GM21423 (cell line): ENCODE results near the gene BBIP1.

Experiments used
- ATAC-seq: cut with Tn5 transposase; IDR thresholded peaks from one replicate; pipeline ENCODE4 v1.9.1; 2021; ENCODE audit warnings: mild to moderate bottlenecking, moderate library complexity; ENCODE audit not compliant: unreplicated experiment

BBIP1 gene

GRCh38 chr10:110918643-110919348 lies at the start of gene BBIP1:
Gene BBIP1 (minus strand): TSS chr10:110919180. CDS start chr10:110918157, 1,023 bp downstream.
- ATAC-seq = peak; percentile 74

- no peak for ATAC-seq
These were observed 48.7 kb upstream of the BBIP1 start for GRCh38 chr10:110967645-110968044.

- ATAC-seq = no peak
These were observed 48.1 kb upstream of the BBIP1 start for GRCh38 chr10:110967009-110967630.

GRCh38 chr10:110966146-110966545 lies 47.2 kb upstream of the BBIP1 start:
- no peak for ATAC-seq

GRCh38 chr10:110965216-110965615 lies 46.2 kb upstream of the BBIP1 start:
- no peak for ATAC-seq

GRCh38 chr10:110964681-110965080 lies 45.7 kb upstream of the BBIP1 start:
- ATAC-seq = no peak

- no peak for ATAC-seq
These were observed 44.2 kb upstream of the BBIP1 start for GRCh38 chr10:110963162-110963561.

GRCh38 chr10:110962443-110962842 lies 43.5 kb upstream of the BBIP1 start:
- ATAC-seq = no peak

GRCh38 chr10:110960333-110960712 lies 41.3 kb upstream of the BBIP1 start:
- no peak for ATAC-seq

GRCh38 chr10:110959379-110960332 lies 40.7 kb upstream of the BBIP1 start:
- no peak for ATAC-seq

GRCh38 chr10:110957606-110958005 lies 38.6 kb upstream of the BBIP1 start:
- no peak for ATAC-seq

GRCh38 chr10:110951381-110951780 lies 32.4 kb upstream of the BBIP1 start:
- ATAC-seq = no peak

GRCh38 chr10:110947061-110947595 lies 28.1 kb upstream of the BBIP1 start:
- no peak for ATAC-seq

- no peak for ATAC-seq
These were observed 27.5 kb upstream of the BBIP1 start for GRCh38 chr10:110946496-110946895.

- ATAC-seq = no peak
These were observed 25.9 kb upstream of the BBIP1 start for GRCh38 chr10:110944792-110945396.

GRCh38 chr10:110939419-110939818 lies 20.4 kb upstream of the BBIP1 start:
- no peak for ATAC-seq

- ATAC-seq = no peak
These were observed 17.8 kb upstream of the BBIP1 start for GRCh38 chr10:110936757-110937156.

GRCh38 chr10:110932505-110933180 lies 13.7 kb upstream of the BBIP1 start:
- no peak for ATAC-seq

GRCh38 chr10:110931769-110932381 lies 12.9 kb upstream of the BBIP1 start:
- ATAC-seq = no peak

GRCh38 chr10:110927461-110927860 lies 8.5 kb upstream of the BBIP1 start:
- ATAC-seq = no peak
